ENCODE measurements around the gene CTCFL.

Gene CTCFL

DNA sequence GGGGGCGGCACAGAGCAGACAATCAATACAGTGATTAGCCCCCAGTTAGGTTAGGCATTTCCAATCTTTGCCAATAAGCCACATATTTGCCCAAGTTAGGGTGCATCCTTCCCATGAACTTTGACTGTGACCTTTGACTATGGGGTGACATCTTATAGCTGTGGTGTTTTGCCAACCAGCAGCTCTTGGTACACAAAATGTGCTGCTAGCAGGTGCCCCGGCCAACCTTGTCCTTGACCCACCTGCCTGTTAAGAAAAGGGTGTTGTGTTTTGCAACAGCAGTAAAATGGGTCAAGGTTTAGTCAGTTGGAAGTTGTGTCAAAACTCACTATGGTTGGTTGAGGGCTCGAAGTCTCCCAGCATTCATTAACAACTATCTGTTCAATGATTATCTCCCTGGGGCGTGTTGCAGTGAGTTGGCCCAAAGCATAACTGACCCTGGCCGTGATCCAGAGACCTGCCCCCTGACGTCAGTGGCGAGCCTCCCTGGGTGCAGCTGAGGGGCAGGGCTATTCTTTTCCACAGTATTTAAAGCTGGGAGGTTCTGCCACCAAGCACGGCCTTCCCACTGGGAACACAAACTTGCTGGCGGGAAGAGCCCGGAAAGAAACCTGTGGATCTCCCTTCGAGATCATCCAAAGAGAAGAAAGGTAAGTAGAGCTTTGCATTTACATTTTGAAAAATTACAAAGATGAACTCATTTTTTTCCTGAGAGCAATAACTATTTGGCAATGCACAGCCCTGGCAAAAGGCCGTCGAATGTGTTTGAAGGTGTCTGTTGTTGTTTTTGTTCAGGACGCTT, 35.8 kb upstream of the CTCFL start, which contains the start of gene PCK1:
PCK1 (plus strand) TSS at position 557 of the 802 bp plus-strand sequence. CDS start 302 bp downstream, outside the sequence.
- in situ Hi-C loops (cut with MboI; ENCODE audit: low sequenced_read_pairs): no loop called here

DNA sequence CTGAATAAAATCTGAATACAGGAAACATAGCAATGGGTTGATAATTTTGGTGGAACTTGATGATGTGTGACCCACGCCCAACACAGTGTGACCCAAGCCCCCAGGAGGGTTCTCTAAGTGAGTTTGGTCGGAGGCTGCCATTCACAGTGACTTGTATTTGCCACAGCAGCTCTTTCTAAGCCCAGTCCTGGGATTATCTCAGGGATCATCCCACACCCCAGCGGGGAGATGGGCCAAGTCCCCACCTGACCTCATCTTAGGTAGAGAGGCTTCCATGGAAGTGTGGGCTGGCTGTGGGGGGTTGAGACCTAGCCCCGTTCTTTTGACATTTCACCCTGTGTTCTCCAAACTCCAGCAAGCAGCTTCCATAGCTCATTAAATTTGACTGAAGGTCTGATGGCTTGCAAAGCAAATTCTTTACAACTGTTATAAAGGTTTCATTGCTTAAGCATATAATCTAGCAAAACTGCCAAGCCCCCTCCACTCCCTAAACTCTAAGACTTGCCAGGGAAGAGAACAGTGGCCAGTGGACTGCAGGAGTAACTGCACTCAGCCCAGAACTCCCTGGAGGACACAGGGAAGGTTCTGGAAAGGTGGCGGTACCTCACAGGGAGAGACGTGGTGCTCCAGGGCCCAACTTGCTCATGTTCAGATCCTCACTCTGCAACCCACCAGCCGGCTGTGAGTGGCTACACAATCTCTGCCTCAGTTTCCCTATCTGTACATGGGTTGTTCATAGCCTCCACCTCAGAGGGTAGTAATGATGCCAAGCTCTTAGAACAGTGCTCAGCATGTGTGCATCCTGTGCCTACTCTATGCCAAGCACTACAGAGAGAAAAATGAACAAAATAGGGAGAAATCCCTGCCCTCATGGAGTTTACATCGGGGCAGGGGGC, 35.0 kb upstream of the CTCFL start:
- in situ Hi-C loops (cut with MboI; ENCODE audit: low sequenced_read_pairs): no loop called here

DNA sequence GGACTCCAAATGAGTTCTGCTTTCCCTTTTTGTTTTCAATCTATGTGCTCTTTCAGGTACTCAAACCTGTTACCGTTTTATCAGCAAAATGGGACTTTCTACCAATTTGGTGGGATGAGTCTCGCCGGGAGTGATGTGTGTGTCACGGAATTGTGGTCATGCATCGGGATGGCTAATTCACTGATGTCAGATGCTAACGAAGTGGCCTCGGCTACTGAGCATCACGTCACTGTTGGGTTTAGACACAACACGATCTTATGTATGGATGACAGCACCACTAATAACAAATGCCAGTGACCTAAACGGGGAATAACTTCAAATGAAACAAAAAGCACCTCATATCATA, 34.3 kb upstream of the CTCFL start:
- in situ Hi-C loops (cut with MboI; ENCODE audit: low sequenced_read_pairs): no loop called here

DNA sequence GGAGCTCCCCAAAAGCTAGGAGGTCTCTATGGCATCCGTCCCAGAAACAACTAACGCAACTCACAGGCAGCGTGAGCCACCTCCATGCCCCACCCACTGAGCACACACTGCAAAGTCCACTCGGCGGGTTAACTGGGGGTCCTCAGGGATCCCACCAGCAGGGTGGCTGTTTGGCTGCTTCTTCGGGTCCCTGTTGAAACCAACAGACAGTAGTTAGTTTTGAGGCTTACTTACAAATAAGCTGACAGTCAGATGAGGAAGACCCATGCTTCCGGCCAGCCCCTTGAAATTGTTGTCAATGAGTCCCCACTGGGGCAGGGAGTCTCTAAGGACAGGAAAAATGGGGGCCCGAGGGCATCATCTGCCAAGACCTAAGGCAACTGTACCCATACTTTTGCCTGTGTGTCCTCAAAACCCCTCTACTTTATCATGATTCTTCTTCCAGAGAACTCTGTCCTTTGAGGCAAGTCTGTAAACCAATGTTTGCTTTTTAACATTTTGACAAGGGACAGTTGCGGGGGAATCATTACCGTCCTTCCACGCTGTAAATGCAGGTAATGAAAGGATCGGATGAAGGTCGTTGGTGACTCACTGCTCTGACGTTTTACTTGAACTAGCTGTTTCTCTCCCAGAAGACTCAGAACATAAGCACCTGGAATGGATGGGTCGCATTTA, 33.8 kb upstream of the CTCFL start:
- in situ Hi-C loops (cut with MboI; ENCODE audit: low sequenced_read_pairs): no loop called here

DNA sequence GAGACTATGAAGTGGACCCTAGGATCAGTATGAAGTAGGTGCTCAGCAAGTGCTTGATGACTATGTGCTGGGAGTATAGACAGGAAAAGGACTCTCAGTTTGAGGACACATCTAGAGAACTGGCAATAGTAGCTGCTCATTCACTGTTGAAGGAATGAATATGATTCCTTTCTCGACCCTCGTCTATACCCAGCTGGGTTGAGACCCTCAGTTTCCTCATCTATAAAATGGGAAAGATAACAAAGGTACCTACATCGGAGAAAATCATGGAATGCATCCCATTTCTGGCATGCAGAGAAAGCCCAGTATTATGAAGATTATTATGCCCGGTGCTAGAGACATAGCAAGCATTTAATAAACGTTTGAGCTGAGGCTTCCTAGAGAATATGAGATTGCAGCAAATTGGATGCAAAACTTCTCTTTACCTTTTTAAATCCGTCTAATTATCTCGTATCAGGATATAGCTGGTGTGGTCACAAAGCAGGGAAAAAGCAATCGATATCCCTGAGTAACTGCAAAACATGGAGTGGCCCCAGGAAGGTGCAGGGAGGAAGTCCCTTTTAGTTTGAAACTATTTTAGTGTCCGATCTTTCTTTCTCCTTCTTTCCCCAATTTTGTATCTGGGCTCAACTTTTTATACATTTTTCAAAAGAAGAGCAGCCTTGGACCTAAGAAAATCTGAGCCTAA, 33.1 kb upstream of the CTCFL start:
- in situ Hi-C loops (cut with MboI; ENCODE audit: low sequenced_read_pairs): no loop called here

DNA sequence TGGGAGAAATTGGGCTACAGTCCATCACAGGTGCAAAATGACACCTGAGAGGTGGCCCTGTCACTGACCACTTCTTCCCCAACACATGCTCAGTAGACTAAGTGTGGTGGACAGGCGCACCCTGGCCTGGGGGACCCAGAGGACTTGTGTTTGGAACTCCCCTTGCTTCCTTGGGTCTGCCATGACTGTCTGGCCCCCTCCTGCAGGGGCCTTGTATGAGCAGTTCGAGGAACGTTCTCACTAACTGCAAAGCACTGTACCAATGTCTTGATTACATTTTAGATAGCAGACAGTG, 32.0 kb upstream of the CTCFL start:
- in situ Hi-C loops (cut with MboI; ENCODE audit: low sequenced_read_pairs): no loop called here

DNA sequence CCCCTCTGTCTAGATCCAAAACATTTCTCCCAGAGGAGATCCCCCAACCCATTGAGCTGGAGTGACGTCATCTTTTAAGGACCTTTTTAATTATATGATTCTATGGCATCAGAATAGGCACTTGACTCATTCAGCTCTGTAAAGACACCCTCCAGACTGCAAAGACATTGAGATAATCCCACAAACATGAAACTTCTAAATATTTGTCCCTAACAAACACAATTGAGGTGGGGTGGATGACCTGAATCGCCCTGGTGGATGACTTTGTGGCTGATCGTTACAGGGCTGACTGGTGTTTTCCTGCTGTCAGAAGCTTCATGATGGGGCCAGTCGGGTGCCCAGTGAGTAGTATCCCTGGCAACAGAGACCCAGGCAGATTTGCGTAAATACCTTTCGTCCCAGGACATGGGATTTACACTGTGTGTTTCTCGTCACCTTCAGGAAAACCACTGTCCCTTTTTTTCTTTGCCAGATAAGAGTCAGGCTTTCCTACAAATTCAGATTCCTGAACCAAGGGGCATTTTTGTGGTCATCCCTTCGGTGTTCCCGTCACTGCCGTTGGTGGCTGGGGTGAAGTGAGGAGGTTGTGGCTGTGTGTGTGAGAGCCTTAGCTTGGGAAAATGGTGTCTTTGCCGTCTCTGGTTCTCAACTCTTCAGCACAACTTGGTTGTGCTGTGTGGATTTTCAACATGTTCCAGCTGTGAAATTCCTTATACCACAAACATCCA, 30.7 kb upstream of the CTCFL start:
- in situ Hi-C loops (cut with MboI; ENCODE audit: low sequenced_read_pairs): no loop called here

DNA sequence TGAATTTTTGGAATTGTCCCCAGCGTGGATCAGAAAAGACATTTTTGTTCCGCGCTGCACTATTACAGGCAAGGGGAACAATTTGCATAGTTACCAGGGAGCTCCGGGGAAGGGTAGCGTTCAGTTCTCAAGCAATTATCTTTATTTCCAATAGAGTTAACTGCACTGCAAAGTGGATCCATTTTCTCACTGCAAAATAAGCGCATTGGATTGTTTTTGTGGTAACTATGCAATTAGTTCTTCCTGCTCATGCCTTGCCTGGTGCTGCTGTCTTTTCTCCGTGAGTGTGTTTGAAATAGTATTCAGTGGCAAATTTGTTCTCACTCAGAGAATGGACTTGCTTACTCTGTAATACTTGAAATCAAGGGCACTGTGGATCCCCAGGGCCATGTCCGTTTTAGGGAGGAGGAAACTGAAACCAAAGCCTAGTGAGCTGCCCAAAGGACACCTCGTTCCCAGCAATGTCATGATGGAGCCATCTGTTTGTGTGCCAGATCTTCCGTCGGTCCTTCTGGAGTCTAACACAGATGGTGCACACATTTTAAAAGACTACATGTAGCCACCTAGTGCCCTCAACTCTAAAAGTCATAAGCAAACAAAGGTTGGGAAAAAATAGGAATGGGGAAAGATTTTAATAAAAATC, 28.6 kb upstream of the CTCFL start:
- in situ Hi-C loops (cut with MboI; ENCODE audit: low sequenced_read_pairs): no loop called here

DNA sequence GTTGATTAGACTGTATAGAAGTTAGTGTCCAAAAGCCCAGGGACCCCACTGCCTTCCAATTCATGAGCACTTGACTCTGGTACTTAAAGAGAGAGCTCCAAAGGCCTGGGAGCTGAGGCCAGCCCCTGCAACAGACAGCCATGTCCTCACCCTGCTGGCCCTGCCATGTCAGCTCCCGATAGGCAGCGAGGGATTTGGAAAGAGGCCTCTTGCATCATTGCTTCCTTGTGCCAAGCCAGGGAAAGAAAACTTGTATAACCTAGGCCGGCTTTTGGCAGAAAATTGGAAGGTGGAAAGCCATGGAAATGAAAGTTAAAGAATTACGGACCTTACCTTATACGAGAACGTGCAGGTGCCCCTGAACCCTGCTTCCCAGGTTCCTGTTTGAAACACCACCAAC, 27.5 kb upstream of the CTCFL start:
- in situ Hi-C loops (cut with MboI; ENCODE audit: low sequenced_read_pairs): no loop called here

DNA sequence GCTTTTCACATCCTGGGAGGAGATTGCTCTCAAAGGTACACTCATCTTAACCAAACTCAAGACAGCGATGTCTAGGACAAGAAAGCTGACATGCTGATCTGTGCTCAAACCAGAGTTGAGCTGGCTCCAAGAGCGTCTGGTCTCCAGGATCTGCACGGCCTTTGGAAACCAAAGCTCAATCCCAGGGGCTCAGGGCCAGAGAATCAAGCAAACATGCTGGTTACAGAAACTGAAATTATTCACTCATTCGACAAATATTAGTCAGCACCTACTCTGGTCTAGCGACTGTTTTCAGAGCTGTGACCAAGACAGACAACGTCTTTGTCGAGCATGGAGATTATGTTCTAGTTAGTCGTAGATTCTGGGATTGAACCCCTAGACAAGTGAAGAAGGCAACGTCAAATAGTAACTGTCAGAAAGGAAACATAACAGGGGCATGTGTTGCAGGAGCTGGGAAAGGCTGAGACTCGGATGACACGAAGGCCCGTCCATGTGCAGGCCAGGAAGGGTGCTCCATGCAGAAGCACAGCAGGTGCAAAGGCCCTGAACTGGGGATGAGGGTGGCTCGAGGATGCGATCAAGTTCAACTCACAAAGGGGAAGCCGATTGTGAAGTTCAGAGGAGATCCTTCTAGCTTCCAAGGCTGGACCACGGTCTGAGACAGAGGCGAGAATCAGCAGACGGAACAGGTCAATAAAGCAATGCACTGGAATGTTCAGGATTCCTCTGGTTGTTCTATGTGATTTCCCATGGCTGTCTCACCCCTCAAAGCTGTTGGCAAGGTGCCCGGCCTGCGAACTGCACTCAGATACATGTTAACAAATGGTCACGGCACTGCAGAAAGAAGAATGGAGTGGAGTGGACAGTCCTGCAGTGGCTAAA, 23.5 kb upstream of the CTCFL start:
- in situ Hi-C loops (cut with MboI; ENCODE audit: low sequenced_read_pairs): no loop called here

DNA sequence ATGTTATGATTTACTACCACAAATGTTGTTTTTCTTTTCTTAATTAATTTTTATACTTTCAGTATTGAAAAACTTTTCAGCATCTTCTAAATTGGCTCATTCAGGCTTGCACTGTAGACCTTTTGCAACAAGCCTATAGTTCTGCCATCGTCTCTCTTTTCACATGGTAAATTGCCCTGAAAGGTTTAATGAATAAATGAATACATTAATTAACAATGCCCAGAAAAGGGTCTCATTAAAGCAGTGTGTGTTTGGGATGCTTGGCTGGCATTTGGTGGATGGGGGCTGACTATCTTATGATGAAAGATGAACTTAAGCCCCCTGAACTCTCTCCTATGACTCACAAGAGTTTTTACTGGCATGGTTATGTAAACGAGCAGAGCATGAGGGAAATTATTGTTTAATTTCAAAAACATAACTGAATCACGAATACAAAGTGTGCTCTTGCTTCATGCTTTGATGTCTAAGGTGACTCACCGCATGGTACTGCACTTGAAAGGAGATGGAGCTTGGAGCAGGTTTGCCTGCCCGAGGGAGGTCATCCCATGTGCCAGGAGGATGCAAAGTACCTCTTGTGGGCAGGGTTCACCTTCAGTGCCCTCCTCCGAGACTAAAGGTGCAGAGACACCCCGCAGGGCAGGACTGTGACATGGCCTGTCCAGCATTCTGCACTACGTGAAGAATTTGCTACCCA, 22.2 kb upstream of the CTCFL start:
- in situ Hi-C loops (cut with MboI; ENCODE audit: low sequenced_read_pairs): no loop called here

DNA sequence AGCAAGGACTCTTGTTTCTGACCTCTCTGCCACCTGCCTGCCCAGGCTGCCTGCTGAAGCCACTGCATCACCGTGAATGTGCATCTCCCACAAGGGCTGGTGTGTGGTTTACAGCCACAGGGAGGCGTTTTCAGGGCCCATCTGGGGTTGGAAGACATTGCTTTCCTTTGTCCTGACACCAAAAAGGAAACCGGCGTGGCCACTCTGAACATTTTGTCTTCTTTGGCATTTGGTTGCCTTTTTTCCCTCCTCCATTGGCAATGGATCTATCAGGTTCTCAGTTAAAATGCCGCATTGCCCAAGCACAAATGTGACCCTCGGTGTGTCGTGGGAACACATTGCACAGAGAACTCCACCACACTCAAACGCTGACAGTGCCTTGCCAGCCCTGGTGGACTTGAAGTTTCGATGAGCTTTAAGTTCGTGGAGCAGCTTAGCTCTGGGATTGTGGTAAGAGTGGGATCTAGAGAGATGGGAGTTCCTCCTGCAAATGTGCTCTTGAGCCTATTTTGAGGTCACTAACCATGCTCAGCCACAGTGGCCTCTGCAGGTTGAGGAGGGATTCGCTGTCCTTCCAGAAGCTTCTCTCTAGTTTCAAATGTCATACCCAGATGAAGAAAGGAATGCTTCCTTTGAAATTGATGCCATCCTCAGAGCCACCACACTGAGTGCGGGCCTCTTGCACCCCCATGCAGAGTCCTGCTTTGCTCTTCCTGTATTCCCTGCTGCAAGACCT, 21.2 kb upstream of the CTCFL start:
- in situ Hi-C loops (cut with MboI; ENCODE audit: low sequenced_read_pairs): no loop called here

DNA sequence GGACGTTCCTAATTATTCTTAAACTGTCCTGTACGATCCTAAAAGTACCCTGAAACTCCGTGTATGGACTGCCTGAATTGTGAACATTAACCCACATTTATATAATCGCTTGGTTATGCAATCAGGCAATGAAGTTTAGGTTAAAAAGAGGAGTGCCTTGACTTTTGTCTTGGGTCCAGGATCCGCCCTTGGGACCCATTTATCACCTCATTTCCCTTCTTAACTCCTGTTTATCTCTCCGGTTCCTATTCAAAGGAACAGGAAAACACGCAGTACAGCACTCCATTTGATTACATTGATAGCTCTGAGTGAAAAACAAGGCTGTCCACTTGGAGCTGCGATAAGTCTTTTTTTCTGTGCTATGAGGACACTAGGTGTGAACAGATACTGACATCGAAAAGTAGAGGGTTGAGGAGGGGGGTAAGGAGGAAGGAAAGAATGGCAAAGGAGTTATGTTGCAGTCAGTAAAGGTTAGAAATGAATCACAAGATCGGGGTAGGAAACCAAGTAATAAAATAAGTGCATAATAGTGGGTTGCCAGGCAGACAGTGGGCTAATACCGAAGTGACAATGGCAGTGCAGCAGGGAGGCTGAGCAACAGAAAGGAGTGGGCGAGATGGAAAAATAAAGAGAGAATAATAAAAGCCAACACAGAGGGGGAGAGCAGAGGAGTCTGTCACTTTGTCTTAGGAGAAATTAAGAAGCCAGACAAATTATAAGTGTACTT, 20.1 kb upstream of the CTCFL start:
- in situ Hi-C loops (cut with MboI; ENCODE audit: low sequenced_read_pairs): no loop called here

DNA sequence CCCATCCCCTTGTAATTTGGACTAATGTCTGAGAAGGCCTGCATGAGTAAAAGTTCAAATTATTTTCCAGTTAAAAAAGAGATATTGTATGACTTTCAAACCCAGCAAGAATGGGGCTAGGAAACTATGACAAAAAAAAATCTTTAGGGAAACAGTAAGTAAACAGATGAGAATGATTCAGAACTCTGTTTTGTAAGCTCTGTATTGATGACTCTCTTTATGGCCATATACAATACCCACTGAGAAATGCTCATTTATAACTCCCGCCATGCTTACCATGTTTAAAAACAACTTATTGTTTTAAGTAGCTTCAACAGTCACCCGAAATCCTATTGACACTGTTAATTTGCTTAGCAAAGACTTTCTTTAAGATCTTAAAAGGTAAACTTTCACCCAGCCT, 18.8 kb upstream of the CTCFL start:
- in situ Hi-C loops (cut with MboI; ENCODE audit: low sequenced_read_pairs): no loop called here

DNA sequence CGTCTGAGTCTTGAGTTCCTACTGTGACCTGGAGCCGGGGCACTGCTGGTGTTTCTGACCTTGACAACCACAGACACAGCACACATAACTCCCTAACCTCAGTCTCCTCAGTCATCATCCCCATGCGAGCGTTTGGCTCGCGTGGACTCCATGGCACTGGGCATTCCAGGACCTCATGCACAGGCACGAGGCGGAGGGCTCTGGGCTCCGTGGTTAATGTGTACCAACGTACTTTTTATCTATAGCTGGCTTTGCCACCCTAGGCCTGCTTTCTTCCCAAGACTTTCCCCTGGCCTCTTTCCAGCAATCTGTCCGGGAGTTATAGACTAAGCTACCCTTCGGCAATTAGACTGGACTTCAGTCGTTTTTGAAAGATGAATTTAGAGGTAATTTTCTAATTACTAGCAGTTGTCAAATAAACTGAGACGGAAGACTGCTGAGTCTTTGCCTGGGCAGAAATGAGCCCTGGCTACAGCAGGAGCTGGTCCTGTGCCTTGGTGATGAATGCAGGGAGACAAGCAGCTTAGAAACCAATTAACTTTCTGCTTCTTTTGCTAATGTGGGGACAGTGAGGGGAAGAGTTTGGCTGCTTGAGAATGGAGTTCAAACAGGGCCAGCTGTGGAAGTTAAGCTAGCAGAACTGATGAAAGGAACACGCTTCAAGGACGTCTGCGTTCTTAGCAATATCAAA, 16.1 kb upstream of the CTCFL start:
- in situ Hi-C loops (cut with MboI; ENCODE audit: low sequenced_read_pairs): no loop called here

DNA sequence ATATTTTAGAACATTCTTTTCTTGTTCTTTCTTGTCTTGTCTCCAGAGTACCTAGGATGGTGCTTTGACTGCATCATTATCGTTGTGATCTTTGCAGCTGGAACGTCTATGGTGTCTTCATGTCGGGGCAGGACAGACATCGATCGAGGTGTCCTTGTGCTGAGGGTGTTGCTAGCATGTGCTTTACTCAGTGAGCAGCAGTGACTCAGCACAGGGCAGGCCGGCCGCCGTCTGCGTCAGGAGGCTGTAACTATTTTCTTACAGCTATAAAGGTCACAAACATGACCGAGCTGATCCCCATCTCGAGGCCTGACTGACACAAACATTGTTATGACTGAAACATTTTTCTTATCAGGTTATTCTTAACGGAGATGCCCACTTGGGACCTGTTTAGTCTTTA, 14.9 kb upstream of the CTCFL start:
- in situ Hi-C loops (cut with MboI; ENCODE audit: low sequenced_read_pairs): no loop called here

DNA sequence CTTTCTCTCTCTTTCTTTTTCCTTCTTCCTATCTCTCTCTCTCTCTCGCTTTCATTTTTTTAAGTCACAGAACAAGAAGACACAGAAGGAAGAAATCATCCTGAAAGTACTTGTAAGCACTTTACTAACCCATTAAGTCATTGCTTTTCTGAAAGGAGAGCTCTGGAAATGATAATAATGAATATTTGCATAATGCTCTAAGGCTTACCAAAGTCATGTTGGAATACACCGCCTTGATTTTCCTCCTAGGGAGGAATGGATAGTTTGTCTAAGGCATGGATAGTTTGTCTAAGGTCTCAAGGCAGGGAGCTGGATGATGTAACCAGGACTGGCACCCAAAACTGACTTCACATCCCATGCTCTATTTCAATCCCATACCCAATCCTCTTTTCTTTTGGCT, 12.9 kb upstream of the CTCFL start:
- in situ Hi-C loops (cut with MboI; ENCODE audit: low sequenced_read_pairs): no loop called here

Measured in HL-60/S4 treated with phorbol 12-myristate 13-acetate at 8.2 ng/mL for 4 days and 3 days (cell line).